Spleen (tissue), 11 donors: ENCODE measurements around the gene ADARB1. TPM values are rescaled to one million over a fixed set of nuclear protein-coding genes. Genes with fewer than 3 reads are reported as not detected.

Experiments
- DNase-seq: peaks from one replicate; pipeline ENCODE4 v3.0.0-alpha.2; 2020
- H3K27ac ChIP-seq, 8 donors: fragments of 200-600 bp; sonication (generic) in 7 of 8; 1 replicate in 4 of 8; 2 replicates in 4 of 8; pipeline versions ENCODE4 v1.5.0 to v1.8.0; 2016 to 2021; ENCODE audit warnings: inconsistent platforms in 4 of 8, mild to moderate bottlenecking in 4 of 8, moderate library complexity in 1 of 8
- H3K27me3 ChIP-seq, 7 donors: fragments of 200-600 bp; sonication (generic) in 6 of 7; replicated peaks in 1 of 7; 1 replicate in 4 of 7; 2 replicates in 3 of 7; pipeline versions ENCODE4 v1.5.0 to v1.8.0; 2016 to 2021; ENCODE audit warnings: inconsistent platforms in 3 of 7, mild to moderate bottlenecking in 1 of 7
- H3K36me3 ChIP-seq, 6 donors: fragments of 200-600 bp; sonication (generic) in 5 of 6; 1 replicate in 4 of 6; 2 replicates in 2 of 6; pipeline versions ENCODE4 v1.5.0 to v1.8.0; 2016 to 2021; ENCODE audit warnings: inconsistent platforms in 2 of 6
- H3K4me1 ChIP-seq, 6 donors: fragments of 200-600 bp; sonication (generic) in 5 of 6; 1 replicate in 3 of 6; 2 replicates in 3 of 6; pipeline versions ENCODE4 v1.5.0 to v1.8.0; 2016 to 2021; ENCODE audit warnings: inconsistent platforms in 3 of 6
- H3K4me3 ChIP-seq, 8 donors: fragments of 200-600 bp; sonication (generic) in 7 of 8; 1 replicate in 4 of 8; 2 replicates in 4 of 8; pipeline versions ENCODE4 v1.5.0 to v1.8.0; 2016 to 2021; ENCODE audit warnings: inconsistent platforms in 4 of 8, mild to moderate bottlenecking in 4 of 8, moderate library complexity in 2 of 8
- H3K9me3 ChIP-seq, 8 donors: fragments of 200-600 bp; sonication (generic) in 7 of 8; 1 replicate in 4 of 8; 2 replicates in 4 of 8; pipeline versions ENCODE4 v1.5.0 to v1.8.0; 2016 to 2021; ENCODE audit warnings: inconsistent platforms in 4 of 8
- CTCF ChIP-seq, 11 experiments: fragments of 200-600 bp in 7 of 11; fragments of 450-650 bp in 4 of 11; sonication (generic) in 4 of 11; IDR thresholded peaks in 8 of 11; conservative IDR thresholded peaks in 3 of 11; 1 replicate in 7 of 11; 2 replicates in 4 of 11; pipeline versions ENCODE4 v1.4.0 to v1.8.0; 2016 to 2021; ENCODE audit warnings: antibody characterized with exemption in 11 of 11, inconsistent platforms in 4 of 11, mild to moderate bottlenecking in 1 of 11
- POLR2A ChIP-seq, 3 donors: fragments of 450-650 bp; IDR thresholded peaks; one replicate each; pipeline ENCODE4 v1.5.1; 2017; ENCODE audit warnings: antibody characterized with exemption in 3 of 3, mild to moderate bottlenecking in 1 of 3
- POLR2AphosphoS5 ChIP-seq, 3 donors: sonication (generic); formaldehyde crosslinking; IDR thresholded peaks; one replicate each; pipeline ENCODE4 v1.5.1; 2017; ENCODE audit warnings: antibody characterized with exemption in 3 of 3
- WGBS, 5 donors: extraction: QIAGEN DNeasy Blood & Tissue Kit in 3 of 5; methylation state at CpG; one replicate each; pipeline versions ENCODE4 v1.1.5 to v1.1.7; 2013 to 2018; 5-methylcytosine and 5-hydroxymethylcytosine counted together
- intact Hi-C: fragments of 100-400 bp; cut with DNase I; formaldehyde crosslinking; loops from one replicate; pipeline ENCODE4 v1.15.0; 2023; ENCODE audit warnings: low total_unique reads
- polyA plus RNA-seq, 3 donors: library from polyadenylated mRNA; stranded (reverse); fragments of 200-250 nt; gene quantifications; one replicate each; pipeline ENCODE4 v1.2.1, GENCODE V29; 2013
- total RNA-seq, 7 donors: library from RNA; depleted of rRNA in 3 of 7; stranded (reverse); fragments of >200 nt in 3 of 7; fragmentation: NEBNext Ultra II Directional in 4 of 7; extraction: Animal tissue kit (Norgen Biotek cat#: 25700) in 4 of 7; gene quantifications; one replicate each; pipeline versions ENCODE4 v1.1.0 to v1.2.1, GENCODE V29; 2016 to 2021
- donor health status: healthy with polysubstance abuse.
- donor health status: DM: no; HTN: no; CAD: no; lungs with moderate emphysema.
- donor health status: DM: no; HTN: no; CAD: no.
- donor health status: Bipolar disorder and iron deficiency.
- donor health status: healthy.
- donor health status: DM: no; HTN: no; CAD: no.
- donor health status: DM: yes; HTN: yes; CAD: no.

Gene ADARB1
- total and polyA plus RNA-seq, 10 donors, result 9.1 to 50.8 (median 29.0) TPM

- peak; percentile 50 for DNase-seq
- TF ChIP-seq POLR2A (IDR thresholded peaks at IDR 0.05), result no peak
- no peak for TF ChIP-seq POLR2AphosphoS5 (IDR thresholded peaks at IDR 0.05)
- no peak for TF ChIP-seq CTCF (IDR thresholded peaks at IDR 0.05 in 8 of 11, conservative IDR thresholded peaks at IDR 0.05 in 3 of 11)
- H3K27ac ChIP-seq, result no peak overlapping the region
Measured at GRCh38 chr21:45236481-45236880, 162.1 kb downstream of the ADARB1 start.

GRCh38 chr21:45237401-45237800 lies 163.0 kb downstream of the ADARB1 start:
- TF ChIP-seq POLR2AphosphoS5 (IDR thresholded peaks at IDR 0.05), result no peak
- TF ChIP-seq POLR2A (IDR thresholded peaks at IDR 0.05), result no peak
- TF ChIP-seq CTCF (IDR thresholded peaks at IDR 0.05 in 8 of 11, conservative IDR thresholded peaks at IDR 0.05 in 3 of 11), result no peak
- intact Hi-C loops, result no loop called here
- 86 to 93% (median 88%) methylated on average over 7 of the region's 7 CpGs for WGBS, 5 donors
- Histone ChIP-seq H3K27me3 (peaks cover 0 to 33% (median 8%) of the 10 kb centered on the region in 7 donors), H3K4me1 (no peaks in the 10 kb centered on the region), H3K4me3 (no peak overlapping the region), H3K36me3 (no peaks in the 10 kb centered on the region), H3K9me3 (peaks cover 0 to 16% (median 9%) of the 10 kb centered on the region in 8 donors), H3K27ac (no peak overlapping the region)
- DNase-seq, result no peak

More at GRCh38 chr21:45236481-45236880, 162.1 kb downstream of the ADARB1 start:
- WGBS, 5 donors, result 15 to 52% (median 23%) methylated on average over 2 of the region's 2 CpGs
- H3K4me1 ChIP-seq, result no peaks in the 10 kb centered on the region
- peaks cover 0 to 40% (median 8%) of the 10 kb centered on the region in 7 donors for H3K27me3 ChIP-seq
- no peaks in the 10 kb centered on the region for H3K36me3 ChIP-seq
- H3K4me3 ChIP-seq, result no peak overlapping the region
- intact Hi-C loops, result no loop called here
- H3K9me3 ChIP-seq, result peaks cover 0 to 9% (median 2%) of the 10 kb centered on the region in 8 donors

- intact Hi-C loops, result no loop called here
- H3K27me3 ChIP-seq, result peaks cover 0 to 18% (median 0%) of the 10 kb centered on the region in 7 donors
- H3K36me3 ChIP-seq, result no peaks in the 10 kb centered on the region
- no peaks in the 10 kb centered on the region for H3K4me1 ChIP-seq
- no peak for TF ChIP-seq CTCF (IDR thresholded peaks at IDR 0.05 in 8 of 11, conservative IDR thresholded peaks at IDR 0.05 in 3 of 11)
- no peak for TF ChIP-seq POLR2A (IDR thresholded peaks at IDR 0.05)
- TF ChIP-seq POLR2AphosphoS5 (IDR thresholded peaks at IDR 0.05), result no peak
- DNase-seq, result peak; percentile 21
- no peak overlapping the region for H3K4me3 ChIP-seq
- peaks cover 0 to 37% (median 26%) of the 10 kb centered on the region in 8 donors for H3K9me3 ChIP-seq
- H3K27ac ChIP-seq, result no peak overlapping the region
- 63 to 85% (median 79%) methylated on average over 3 of the region's 3 CpGs for WGBS, 5 donors
Measured at GRCh38 chr21:45241357-45241756, 167.0 kb downstream of the ADARB1 start.

GRCh38 chr21:45243603-45244002 lies 169.2 kb downstream of the ADARB1 start:
- Histone ChIP-seq H3K4me3 (no peak overlapping the region), H3K4me1 (no peaks in the 10 kb centered on the region), H3K9me3 (peaks cover 0 to 37% (median 26%) of the 10 kb centered on the region in 8 donors), H3K36me3 (no peaks in the 10 kb centered on the region), H3K27me3 (peaks cover 0 to 25% (median 0%) of the 10 kb centered on the region in 7 donors), H3K27ac (no peak overlapping the region)
- 48 to 77% (median 75%) methylated on average over 3 of the region's 3 CpGs for WGBS, 5 donors
- DNase-seq, result no peak
- intact Hi-C loops, result no loop called here
- TF ChIP-seq POLR2A (IDR thresholded peaks at IDR 0.05) (no peak), POLR2AphosphoS5 (IDR thresholded peaks at IDR 0.05) (no peak), CTCF (IDR thresholded peaks at IDR 0.05 in 8 of 11, conservative IDR thresholded peaks at IDR 0.05 in 3 of 11) (no peak)
